Panc1 (cell line): ENCODE results near the gene TREM1. TPM values are rescaled to one million over a fixed set of nuclear protein-coding genes. Genes with fewer than 3 reads are reported as not detected.

Source experiments
- ATAC-seq: fragments of 200-7000 bp; cut with Tn5 transposase; 2 replicates; pipeline ENCODE4 v1.9.1; 2020; ENCODE audit warnings: mild to moderate bottlenecking, moderate library complexity
- BruUV-seq: library from RNA; stranded (reverse); fragments of 400-500 nt; replicated peaks from 2 replicates; lab custom pipeline; 2021; lab: Mats Ljungman, UMichigan
- CTCF ChIA-PET: fragments of 300-600 bp; sonication (Branson Sonifier 250); formaldehyde crosslinking; loops from one replicate; lab custom pipeline; 2022; ENCODE audit warnings: antibody characterized with exemption; lab: Charles Lee
- POLR2A ChIA-PET: fragments of 300-600 bp; sonication (Branson Sonifier 250); formaldehyde crosslinking; loops from one replicate; lab custom pipeline; 2022; ENCODE audit warnings: antibody characterized with exemption; lab: Charles Lee
- DNase-seq: peaks from one replicate; pipeline ENCODE4 v3.0.0-alpha.2; 2010; ENCODE audit warnings: low read depth, low spot score
- H3K27ac ChIP-seq: 2 replicates; pipeline ENCODE4 v1.5.1; 2011; ENCODE audit warnings: mild to moderate bottlenecking, low read length, inconsistent platforms
- H3K27me3 ChIP-seq: fragments of 200-500 bp; sonication (Bioruptor generic); 2 replicates; pipeline ENCODE4 v1.6.0; 2014; ENCODE audit warnings: low read length, inconsistent platforms; ENCODE audit not compliant: control insufficient read depth, insufficient read depth
- H3K36me3 ChIP-seq: fragments of 200-500 bp; sonication (Bioruptor generic); 2 replicates; pipeline ENCODE4 v1.5.1; 2014; ENCODE audit warnings: inconsistent platforms, mild to moderate bottlenecking, low read length, moderate library complexity; ENCODE audit not compliant: control insufficient read depth, insufficient read depth
- H3K4me1 ChIP-seq: 2 replicates; pipeline ENCODE4 v1.5.1; 2011; ENCODE audit warnings: inconsistent platforms, mild to moderate bottlenecking, low read length, moderate library complexity; ENCODE audit not compliant: control insufficient read depth, insufficient read depth
- H3K4me3 ChIP-seq, 2 experiments: 2 replicates each; pipeline ENCODE4 v1.5.1; 2011 to 2012; ENCODE audit warnings: low read depth in 2 of 2, low read length in 2 of 2, mild to moderate bottlenecking in 2 of 2, inconsistent platforms in 1 of 2, moderate library complexity in 1 of 2
- H3K9me3 ChIP-seq: fragments of 200-500 bp; sonication (Bioruptor generic); 2 replicates; pipeline ENCODE4 v1.5.1; 2014; ENCODE audit warnings: low read depth, mild to moderate bottlenecking, inconsistent platforms, low read length, moderate library complexity; ENCODE audit not compliant: control insufficient read depth, insufficient read depth
- POLR2AphosphoS5 ChIP-seq: IDR thresholded peaks from 2 replicates; pipeline ENCODE4 v1.6.1; 2012; ENCODE audit warnings: mild to moderate bottlenecking, low read depth, low read length, moderate library complexity
- SIN3A ChIP-seq: IDR thresholded peaks from 2 replicates; pipeline ENCODE4 v1.6.1; 2012; ENCODE audit warnings: low read depth, mild to moderate bottlenecking, low read length, moderate library complexity, borderline replicate concordance; ENCODE audit not compliant: insufficient read depth
- TCF7L2 ChIP-seq: IDR thresholded peaks from 2 replicates; pipeline ENCODE4 v1.6.1; 2011; ENCODE audit warnings: mild to moderate bottlenecking, low read depth, low read length, inconsistent platforms
- in situ Hi-C: cut with HindIII; loops from 2 replicates; pipeline ENCODE4 v1.10.0; 2016; ENCODE audit warnings: low sequenced_read_pairs, low pct_unique_long_range_greater_than_20kb
- intact Hi-C: fragments of 100-400 bp; cut with micrococcal nuclease; formaldehyde crosslinking; loops from one replicate; pipeline ENCODE4 v1.10.0; 2022; ENCODE audit not compliant: unreplicated experiment
- total RNA-seq: library from RNA; stranded (reverse); gene quantifications from one replicate; pipeline ENCODE4 v1.2.1, GENCODE V29; 2021; ENCODE audit not compliant: unreplicated experiment
- TF ChIP-seq, protein P1 (sequence below), 2 experiments: IDR thresholded peaks; 2 replicates each; pipeline ENCODE4 v1.6.1; 2011 to 2012; ENCODE audit warnings: low read depth in 2 of 2, control low read depth in 1 of 2, low read length in 1 of 2, mild to moderate bottlenecking in 1 of 2, moderate library complexity in 1 of 2; ENCODE audit not compliant: insufficient read depth in 1 of 2
- TF ChIP-seq, protein P2 (sequence below): fragments of 450-650 bp; IDR thresholded peaks from 2 replicates; pipeline ENCODE4 v1.5.1; 2017; ENCODE audit warnings: mild to moderate bottlenecking

Gene TREM1
- total RNA-seq, 1 experiment from 2014 or later: not detected

DNA sequence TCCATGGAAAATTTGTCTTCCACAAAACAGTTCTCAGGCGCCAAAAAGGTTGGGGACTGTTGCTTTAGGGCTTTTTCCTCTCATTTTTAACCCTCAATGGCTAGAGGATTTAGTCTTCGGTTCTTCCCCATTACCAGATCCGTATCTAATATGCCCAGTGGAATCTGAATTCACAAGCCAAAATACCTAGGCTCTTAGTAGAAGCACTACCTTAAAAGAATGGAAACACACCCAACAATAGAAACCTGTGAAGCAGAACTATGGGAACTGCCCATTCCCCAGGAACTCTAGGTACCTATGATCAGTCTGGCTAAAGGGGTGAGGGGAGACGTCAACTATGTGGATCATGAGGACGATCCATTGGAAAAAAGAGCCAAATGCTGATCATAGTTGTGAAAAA lies 55.2 kb downstream of the TREM1 start:
- ChIA-PET CTCF (no interaction called here), POLR2A (no interaction called here)
- BruUV-seq: no TSS peak
- Histone ChIP-seq H3K9me3 (no peaks in the 10 kb centered on the region), H3K27ac (no peak overlapping the region), H3K27me3 (peaks cover 17% of the 10 kb centered on the region; the same call in 1 of the 2 replicates), H3K36me3 (no peaks in the 10 kb centered on the region), H3K4me1 (no peaks in the 10 kb centered on the region), H3K4me3 (no peak overlapping the region)
- no peak for DNase-seq
- ATAC-seq: no peak
- intact Hi-C loops (no loop called here), in situ Hi-C loops (no loop called here)
- TF ChIP-seq, protein P1, sequence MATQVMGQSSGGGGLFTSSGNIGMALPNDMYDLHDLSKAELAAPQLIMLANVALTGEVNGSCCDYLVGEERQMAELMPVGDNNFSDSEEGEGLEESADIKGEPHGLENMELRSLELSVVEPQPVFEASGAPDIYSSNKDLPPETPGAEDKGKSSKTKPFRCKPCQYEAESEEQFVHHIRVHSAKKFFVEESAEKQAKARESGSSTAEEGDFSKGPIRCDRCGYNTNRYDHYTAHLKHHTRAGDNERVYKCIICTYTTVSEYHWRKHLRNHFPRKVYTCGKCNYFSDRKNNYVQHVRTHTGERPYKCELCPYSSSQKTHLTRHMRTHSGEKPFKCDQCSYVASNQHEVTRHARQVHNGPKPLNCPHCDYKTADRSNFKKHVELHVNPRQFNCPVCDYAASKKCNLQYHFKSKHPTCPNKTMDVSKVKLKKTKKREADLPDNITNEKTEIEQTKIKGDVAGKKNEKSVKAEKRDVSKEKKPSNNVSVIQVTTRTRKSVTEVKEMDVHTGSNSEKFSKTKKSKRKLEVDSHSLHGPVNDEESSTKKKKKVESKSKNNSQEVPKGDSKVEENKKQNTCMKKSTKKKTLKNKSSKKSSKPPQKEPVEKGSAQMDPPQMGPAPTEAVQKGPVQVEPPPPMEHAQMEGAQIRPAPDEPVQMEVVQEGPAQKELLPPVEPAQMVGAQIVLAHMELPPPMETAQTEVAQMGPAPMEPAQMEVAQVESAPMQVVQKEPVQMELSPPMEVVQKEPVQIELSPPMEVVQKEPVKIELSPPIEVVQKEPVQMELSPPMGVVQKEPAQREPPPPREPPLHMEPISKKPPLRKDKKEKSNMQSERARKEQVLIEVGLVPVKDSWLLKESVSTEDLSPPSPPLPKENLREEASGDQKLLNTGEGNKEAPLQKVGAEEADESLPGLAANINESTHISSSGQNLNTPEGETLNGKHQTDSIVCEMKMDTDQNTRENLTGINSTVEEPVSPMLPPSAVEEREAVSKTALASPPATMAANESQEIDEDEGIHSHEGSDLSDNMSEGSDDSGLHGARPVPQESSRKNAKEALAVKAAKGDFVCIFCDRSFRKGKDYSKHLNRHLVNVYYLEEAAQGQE (IDR thresholded peaks at IDR 0.05; ENCODE audit: insufficient read depth in 1 of 2, low read depth in 2 of 2, low read length in 1 of 2): no peak
- TF ChIP-seq, protein P2, sequence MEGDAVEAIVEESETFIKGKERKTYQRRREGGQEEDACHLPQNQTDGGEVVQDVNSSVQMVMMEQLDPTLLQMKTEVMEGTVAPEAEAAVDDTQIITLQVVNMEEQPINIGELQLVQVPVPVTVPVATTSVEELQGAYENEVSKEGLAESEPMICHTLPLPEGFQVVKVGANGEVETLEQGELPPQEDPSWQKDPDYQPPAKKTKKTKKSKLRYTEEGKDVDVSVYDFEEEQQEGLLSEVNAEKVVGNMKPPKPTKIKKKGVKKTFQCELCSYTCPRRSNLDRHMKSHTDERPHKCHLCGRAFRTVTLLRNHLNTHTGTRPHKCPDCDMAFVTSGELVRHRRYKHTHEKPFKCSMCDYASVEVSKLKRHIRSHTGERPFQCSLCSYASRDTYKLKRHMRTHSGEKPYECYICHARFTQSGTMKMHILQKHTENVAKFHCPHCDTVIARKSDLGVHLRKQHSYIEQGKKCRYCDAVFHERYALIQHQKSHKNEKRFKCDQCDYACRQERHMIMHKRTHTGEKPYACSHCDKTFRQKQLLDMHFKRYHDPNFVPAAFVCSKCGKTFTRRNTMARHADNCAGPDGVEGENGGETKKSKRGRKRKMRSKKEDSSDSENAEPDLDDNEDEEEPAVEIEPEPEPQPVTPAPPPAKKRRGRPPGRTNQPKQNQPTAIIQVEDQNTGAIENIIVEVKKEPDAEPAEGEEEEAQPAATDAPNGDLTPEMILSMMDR: no peak
- no peak for TF ChIP-seq POLR2AphosphoS5
- TF ChIP-seq TCF7L2: no peak
- no peak for TF ChIP-seq SIN3A

DNA sequence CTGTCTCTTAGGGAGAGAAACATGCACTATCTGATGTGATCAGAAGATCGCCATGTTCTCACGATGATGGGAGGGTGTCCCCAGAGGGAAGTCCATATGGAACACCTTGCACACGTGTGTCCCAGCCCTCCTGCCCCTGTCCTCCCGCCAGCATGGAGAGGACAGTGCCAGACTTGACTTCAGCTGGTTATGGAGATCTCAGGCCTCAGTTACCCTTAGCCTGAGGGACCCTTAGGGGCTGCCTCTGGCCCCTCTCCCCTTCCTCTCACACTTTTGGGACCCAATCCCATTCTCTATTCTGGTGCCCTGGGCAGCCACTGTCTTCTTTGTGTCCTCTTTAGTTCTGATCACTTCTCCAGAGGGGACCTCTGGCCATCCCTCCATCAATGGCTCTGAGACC lies 56.8 kb downstream of the TREM1 start:
- TF ChIP-seq, protein P1 (IDR thresholded peaks at IDR 0.05; ENCODE audit: insufficient read depth in 1 of 2, low read depth in 2 of 2, low read length in 1 of 2): no peak
- ATAC-seq (no peak), DNase-seq (no peak)
- POLR2A ChIA-PET: no interaction called here
- CTCF ChIA-PET: no interaction called here
- no peak overlapping the region for H3K27ac ChIP-seq
- in situ Hi-C loops: no loop called here
- intact Hi-C loops: no loop called here
- no peaks in the 10 kb centered on the region for H3K4me1 ChIP-seq
- no TSS peak for BruUV-seq
- no peak overlapping the region for H3K4me3 ChIP-seq
- H3K27me3 ChIP-seq: peaks cover 20% of the 10 kb centered on the region
- H3K9me3 ChIP-seq: no peaks in the 10 kb centered on the region
- H3K36me3 ChIP-seq: no peaks in the 10 kb centered on the region
